Jurkat, Clone E6-1 (cell line): Measurements from ENCODE around the gene TNPO2. TPM values are rescaled to one million over a fixed set of nuclear protein-coding genes. Genes with fewer than 3 reads are reported as not detected.

ENCODE experiments used
- DNase-seq: peaks from one replicate; pipeline ENCODE4 v3.0.0-alpha.2; 2011; ENCODE audit warnings: low read depth, low spot score
- H3K4me3 ChIP-seq: 2 replicates; pipeline ENCODE4 v1.5.1; 2011; ENCODE audit warnings: mild to moderate bottlenecking, low read length, control low read depth, moderate library complexity
- polyA plus RNA-seq: library from polyadenylated mRNA; unstranded; fragments of >200 nt; gene quantifications from one replicate; pipeline ENCODE4 v1.2.1, GENCODE V29; 2012; ENCODE audit warnings: missing spikeins; ENCODE audit not compliant: insufficient read length, insufficient read depth

The TNPO2 gene
- 75.8 TPM for polyA plus RNA-seq

DNA sequence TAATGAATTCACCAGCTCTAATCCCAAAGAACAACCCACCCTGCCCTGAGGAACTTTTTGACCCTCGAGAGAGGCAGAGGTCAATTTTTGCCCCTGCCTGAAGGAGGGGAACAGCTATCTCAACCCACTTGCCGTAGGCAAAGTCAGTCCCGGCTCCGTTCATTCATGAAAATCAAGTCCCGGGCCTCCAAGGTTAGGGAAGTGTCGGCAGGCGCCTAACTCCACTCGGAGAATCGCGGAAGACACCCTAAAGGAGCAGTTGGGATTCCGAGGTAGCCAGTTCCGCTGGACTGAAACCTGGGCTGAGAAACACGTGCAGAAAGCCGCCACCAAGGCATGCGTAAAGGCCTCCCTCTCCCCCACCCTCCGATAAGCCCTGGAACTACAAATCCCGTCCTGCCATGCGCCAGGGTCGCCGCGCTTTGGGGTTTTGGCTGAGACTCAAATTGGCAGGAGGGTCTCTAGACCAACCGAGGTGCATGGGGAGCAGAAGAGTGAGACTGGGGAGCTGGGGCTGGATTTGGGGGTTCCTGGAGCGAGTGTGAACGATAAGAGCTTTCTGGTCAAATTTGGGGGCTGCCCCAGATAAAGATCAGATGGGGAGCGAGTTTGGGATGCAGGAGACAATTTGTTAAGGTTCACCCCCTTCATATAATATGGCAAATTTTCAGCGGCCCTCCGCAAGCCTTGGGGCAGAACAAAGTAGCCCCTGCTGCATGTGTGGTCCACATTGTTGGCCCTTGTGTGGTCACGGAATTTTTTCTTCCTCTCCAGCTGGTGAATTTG lies at the start of gene TNPO2:
Gene TNPO2, minus strand, starts transcription at position 292 of the 786 bp plus-strand sequence. CDS start 2,955 bp downstream, outside the sequence.
- peak; percentile 83 for DNase-seq
- H3K4me3 ChIP-seq, result peak within 1 kb of the TSS; percentile 99

DNA sequence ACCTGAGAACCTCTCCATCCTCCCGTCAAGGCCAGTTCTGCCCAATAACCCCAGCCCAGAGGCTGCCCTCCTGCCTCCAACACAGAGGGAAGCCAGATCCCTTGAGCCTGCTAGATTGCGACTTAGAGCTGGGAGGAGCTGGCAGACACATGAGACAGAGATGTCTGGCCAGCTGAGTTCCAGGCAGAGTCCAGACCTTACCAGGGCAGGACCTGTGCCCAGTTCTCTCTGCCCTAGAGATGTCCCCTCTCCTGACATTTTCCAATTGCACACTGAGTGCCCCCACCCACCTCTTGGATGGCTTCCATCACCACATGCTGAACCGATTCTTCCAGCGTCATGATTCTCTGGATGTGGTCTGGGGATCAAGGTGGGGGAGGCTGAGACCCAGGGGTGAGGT lies 48.6 kb upstream of the TNPO2 start:
- no peak for DNase-seq
- H3K4me3 ChIP-seq, result no peak overlapping the region

DNA sequence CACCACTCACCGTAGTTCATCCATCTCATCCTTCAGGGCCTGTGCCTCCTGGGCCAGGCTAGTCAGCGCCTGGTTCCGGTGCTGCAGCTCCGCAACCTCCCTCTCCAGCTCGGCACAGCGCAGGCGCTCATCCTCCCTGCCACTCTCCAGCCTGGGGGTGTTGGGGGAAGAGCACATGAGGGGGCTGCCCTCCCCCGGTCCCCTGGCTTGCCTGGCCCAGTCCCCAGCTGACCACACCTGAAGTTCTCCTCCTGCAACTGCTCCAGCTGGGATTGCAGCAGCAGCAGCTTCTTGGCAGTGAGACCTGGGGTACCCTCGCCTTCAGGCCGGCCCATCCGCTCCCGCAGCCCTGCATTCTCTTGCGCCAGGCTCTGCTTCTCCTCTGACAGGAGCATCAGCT lies 47.2 kb upstream of the TNPO2 start:
- DNase-seq, result no peak
- no peak overlapping the region for H3K4me3 ChIP-seq

DNA sequence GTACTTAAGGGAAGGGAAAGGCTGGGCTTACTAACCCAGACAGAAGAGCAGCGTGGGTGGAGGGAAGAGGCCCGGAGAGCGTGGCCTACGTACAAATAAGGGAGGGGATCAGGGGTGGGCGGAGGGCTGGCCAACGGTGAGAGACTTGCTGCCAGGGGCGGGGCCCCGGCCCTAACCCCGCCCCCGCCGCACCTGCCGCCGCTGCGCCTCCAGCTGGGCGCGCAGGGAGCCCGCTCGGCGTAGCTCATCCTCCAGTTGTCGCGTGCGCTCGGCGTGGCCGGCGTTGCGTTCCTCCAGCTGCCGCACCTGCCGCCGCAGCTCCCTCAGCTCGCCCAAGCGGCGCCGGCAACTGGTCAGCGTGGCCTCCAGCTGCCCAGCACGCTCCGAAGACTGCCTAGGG lies 46.0 kb upstream of the TNPO2 start:
- peak; percentile 78 for DNase-seq
- H3K4me3 ChIP-seq, result peak overlapping the region; percentile 36

DNA sequence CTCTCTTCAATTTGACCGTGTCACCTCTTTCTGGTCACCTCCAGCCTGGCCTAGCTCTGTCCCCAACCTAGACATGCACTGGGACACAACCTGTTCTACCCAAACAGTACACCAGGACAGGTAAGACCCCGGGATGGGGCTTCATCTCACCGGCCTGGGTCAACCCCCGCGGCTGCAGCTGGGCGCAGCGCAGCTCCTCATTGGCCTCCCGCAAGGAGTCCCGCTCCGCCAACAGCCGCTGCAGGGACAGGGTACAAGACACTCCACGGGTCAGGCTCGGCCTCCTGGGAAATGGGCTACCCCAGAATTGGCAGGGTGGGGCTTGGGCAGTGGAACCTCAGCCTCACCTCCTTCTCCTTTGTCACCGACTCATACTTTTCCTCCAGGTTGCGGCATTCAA lies 43.9 kb upstream of the TNPO2 start:
- DNase-seq, result no peak
- H3K4me3 ChIP-seq, result no peak overlapping the region

DNA sequence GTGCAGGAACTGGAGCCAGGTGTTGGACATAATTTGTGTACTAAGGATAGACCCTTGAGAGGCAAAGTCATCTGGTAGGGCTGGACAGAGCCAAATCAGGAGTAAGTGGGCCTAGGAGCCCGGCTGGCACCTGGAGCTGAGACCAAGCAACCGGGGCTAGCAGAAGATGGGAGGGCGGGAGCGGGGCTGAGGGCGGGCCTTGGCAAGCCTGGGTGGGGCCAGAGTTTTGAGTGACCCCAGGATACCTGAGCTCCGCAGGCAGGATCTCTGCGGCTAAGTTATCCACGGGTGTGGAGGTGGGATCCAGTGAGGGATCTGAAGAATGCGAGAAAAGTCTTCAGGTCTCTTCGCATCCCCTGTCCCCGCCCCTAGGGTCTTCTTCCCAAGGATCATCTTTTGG lies 43.4 kb upstream of the TNPO2 start:
- H3K4me3 ChIP-seq, result no peak overlapping the region
- DNase-seq, result no peak

DNA sequence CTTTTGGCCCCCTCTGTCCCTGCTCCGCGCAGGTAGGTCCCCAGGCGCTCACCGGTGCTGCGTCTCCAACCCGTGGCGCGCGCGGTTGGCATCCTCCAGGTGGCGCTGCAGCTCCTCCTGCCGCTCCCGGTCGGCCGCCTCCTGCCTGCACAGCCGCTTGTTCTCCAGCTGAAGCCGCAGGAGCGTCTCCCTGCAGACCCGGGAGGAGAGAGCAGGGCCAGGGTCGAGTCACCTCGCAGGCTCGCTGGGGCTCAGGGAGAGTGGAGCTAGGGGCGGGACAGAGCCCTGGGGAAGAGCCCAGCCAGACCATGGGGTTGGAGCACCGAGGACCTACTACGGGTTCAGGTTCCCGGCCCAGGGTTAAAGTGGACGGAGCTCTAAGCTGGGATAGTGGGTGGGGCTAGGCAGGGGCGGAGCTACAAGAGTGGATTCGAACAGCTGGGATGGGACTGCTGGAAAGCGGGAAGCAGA lies 42.4 kb upstream of the TNPO2 start:
- no peak for DNase-seq
- peak overlapping the region; percentile 47 for H3K4me3 ChIP-seq

DNA sequence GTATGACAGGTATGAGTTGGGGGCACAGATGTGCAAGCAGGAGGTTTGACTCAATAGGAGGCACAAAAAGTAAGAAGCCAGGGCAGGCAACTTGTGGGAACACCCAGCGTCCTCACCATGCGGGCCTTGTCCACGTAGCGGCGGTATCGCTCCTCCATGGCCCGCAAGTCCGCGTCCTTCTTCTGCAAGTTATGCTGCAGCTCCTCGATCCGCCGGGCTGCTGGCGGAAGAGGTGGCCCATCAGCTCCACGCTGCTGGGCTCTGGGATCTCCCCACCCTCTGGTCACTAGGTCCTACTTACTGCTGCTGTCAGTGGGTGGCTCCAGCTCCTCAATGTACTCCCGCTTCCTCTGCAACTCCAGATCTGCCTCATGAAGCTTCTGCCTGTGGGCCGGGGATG lies 41.0 kb upstream of the TNPO2 start:
- no peak for DNase-seq
- no peak overlapping the region for H3K4me3 ChIP-seq

DNA sequence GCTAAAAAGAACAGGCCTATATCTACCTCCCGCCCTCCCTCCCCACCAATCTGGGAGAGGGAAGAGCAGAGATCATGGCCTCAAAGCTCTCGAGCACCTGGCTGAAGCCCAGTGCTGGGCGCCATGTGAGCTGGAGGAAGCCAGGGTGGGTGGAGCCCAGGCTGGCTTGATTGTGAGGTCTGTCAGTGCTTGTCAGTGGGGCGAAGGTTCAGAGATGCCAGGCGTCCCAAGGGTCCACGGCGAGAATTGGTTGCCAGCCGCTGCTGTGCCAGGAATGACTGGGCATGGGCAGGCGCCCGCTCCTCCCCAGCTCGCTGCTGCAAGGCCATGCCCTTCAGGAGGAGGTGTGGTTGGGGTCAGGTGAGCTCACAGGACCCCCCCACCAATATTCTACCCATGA lies 39.4 kb upstream of the TNPO2 start:
- no peak overlapping the region for H3K4me3 ChIP-seq
- no peak for DNase-seq

DNA sequence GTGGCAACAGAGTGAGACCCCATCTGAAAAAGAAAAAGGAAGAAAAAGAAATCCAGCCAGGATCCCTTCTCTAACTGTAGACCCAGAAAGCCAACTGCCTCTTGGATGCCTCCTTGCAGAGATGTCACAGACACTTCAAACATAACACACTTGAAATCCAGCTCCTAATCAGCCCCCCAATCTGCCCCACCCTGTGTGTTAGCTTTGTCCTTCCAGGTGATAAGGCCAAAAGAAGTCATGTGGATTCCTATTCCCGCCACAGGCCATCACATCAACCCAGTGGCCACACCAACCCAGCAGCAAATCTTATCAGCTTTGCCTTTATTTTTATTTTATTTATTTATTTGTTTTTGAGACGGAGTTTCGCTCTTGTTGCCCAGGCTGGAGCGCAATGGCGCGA lies 36.0 kb upstream of the TNPO2 start:
- H3K4me3 ChIP-seq, result no peak overlapping the region

DNA sequence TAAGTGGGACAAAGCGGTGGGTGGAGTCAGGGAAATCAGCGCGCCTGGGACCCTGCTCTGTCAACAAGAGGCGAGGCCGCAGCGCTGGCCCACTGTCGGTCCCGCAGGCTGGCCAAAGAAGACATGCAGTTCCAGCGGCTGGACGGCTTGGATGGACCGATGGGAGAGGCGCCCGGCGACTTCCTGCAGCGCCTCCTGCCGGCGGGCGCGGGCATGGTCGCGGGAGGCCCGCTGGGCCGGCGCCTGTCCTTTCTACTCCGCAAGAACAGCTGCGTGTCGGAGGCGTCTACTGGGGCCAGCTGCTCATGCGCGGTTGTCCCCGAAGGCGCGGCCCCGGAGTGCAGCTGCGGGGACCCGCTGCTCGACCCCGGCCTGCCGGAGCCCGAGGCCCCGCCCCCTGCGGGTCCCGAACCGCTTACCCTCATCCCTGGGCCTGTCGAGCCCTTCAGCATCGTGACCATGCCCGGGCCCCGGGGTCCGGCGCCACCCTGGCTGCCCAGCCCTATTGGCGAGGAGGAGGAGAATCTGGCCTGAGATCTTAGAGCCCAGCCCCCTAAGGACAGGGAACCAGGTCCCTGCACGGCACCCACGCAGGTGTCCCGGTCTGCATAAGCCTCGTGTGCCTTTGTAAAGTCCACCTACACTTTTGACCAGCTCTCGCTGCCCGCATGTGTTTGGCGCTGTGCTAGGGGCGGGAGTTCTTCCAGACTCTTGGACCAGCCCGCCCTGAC lies 34.0 kb upstream of the TNPO2 start:
- no peak for DNase-seq
- H3K4me3 ChIP-seq, result peak overlapping the region; percentile 27

More for the DNA sequence above, 36.0 kb upstream of the TNPO2 start:
- DNase-seq, result no peak

DNA sequence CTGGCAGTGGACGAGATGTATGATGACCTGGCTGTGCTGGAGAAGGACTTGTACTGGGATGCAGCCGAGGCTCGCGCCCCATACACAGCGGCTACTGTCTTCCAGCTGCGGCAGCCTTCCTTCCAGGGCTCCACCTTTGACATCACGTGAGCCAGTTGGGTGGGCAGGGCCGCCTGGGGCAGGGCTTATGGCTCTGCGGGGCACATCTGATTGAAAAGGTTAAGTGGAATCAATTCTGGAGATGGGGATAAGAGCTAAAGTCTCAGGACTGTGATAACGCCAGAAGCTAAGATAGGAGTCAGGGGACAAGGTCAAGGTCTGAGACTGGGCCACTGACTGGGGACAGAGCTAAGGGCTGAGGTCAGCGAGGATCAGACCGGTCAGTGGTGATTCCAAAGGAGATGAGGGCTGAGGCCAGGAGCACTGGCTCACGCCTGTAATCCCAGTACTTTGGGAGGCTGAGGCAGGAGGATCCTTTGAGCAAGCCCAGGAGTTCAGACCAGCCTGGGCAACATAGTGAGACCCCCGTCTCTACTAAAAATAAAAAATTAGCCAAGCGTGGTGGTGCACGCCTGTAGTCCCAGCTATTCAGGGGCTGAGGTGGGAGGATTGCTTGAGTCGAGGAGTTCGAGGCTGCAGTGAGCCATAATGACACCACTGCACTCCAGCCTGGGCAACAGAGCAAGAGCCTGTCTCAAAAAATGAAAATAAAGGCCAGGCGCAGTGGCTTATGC lies 32.6 kb upstream of the TNPO2 start:
- DNase-seq, result no peak
- H3K4me3 ChIP-seq, result no peak overlapping the region

DNA sequence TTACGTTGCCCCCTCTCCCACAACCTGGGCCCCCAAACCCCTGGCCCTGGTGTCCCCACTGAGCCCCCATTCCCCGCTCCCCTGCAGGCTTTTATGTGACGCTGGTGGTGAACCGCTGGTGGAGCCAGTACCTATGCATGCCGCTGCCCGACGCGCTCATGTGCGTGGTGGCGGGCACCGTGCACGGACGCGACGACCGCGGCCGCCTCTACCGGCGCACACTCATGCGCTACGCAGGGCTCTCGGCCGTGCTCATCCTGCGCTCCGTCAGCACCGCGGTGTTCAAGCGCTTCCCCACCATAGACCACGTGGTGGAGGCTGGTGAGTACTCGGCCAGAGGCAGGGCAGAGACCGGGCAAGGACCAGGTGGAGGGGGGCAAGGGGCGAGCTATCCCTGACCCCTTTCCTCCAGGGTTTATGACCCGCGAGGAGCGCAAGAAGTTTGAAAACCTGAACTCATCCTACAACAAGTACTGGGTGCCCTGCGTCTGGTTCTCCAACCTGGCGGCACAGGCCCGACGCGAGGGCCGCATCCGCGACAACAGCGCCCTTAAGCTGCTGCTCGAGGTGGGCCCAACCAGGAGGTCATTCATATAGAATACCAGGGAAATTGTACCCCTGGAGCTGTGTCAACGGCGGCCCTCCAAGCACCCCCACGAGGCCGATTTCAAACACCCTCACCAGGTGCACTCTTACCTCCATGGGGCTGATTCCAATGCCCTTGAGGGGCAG lies 30.9 kb upstream of the TNPO2 start:
- DNase-seq, result no peak
- no peak overlapping the region for H3K4me3 ChIP-seq

DNA sequence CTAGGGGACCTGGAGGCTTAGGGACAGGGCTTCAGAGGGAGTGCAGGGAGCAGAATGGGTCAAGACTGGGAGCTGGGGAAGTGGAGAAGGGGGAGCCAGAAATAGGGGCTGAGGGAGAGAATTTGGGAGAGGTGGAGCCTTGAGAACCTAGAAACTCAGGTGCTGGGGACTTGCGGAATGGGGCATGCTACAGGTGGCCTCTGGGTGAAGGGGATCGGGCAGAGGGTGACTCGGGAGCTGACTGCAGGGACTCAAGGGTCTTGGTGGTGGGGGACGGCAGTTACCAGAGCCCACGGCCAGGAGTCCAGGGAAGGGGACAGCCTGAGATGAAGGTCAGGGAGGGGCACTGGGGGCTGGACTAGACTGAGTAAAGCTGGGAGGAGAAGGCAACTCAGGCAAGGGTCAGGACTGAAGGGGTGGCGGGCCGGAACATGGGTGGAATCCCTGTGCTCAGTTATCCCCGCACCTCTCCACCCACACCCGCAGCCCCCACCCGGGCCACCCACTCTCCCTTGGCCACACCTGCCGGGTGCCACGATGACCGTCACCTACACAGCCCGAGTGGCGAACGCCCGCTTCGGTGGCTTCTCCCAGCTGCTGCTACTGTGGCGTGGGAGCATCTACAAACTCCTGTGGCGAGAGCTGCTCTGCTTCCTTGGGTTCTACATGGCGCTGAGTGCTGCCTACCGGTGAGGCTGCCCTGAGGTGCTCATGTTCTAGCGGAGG lies 28.5 kb upstream of the TNPO2 start:
- DNase-seq, result no peak
- H3K4me3 ChIP-seq, result no peak overlapping the region

DNA sequence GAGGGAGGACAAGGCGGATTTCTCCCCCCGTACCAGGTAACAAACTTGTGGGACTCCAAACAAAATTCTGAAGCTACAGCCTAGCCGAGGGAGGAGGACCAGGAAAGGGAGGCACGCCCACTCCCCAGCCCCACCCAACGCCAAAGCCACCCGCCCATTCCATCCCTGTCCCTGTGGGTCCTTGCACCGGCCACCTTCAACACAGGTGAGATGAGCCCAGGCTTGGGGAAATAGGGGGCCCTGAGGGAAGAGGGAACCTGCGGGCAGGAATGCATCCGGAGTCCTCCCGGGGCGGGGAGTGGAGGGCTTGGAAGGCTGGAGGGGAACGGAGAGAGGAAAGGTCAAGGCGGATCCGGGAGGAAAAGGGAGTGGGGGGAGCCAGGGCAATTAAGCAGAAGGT lies 27.9 kb upstream of the TNPO2 start, which contains the start of gene BEST2:
Gene BEST2, plus strand, starts transcription at position 157 of the 400 bp plus-strand sequence. CDS start 802 bp downstream, outside the sequence.
- DNase-seq, result no peak
- H3K4me3 ChIP-seq, result no peak within 1 kb of the TSS

DNA sequence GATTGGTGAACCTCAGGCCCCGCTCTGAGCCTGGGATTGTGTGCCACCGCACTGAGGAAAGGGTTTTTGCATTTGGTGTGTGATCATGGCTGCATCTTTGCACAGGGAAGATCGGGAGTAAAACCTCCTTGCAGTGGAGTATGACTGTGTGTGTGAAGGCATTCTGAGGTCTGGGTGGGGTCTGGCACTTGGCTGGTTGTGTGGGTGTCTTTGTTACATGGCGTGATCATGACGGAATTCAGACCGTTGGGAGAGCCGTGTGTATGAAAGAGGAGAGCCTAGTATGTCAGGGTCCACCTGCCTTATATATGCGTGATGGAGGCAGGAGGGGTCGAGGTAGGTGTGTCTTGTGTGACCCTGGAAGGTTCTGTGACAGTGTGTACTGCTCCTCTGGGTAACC lies 27.1 kb upstream of the TNPO2 start:
- no peak overlapping the region for H3K4me3 ChIP-seq
- no peak for DNase-seq

DNA sequence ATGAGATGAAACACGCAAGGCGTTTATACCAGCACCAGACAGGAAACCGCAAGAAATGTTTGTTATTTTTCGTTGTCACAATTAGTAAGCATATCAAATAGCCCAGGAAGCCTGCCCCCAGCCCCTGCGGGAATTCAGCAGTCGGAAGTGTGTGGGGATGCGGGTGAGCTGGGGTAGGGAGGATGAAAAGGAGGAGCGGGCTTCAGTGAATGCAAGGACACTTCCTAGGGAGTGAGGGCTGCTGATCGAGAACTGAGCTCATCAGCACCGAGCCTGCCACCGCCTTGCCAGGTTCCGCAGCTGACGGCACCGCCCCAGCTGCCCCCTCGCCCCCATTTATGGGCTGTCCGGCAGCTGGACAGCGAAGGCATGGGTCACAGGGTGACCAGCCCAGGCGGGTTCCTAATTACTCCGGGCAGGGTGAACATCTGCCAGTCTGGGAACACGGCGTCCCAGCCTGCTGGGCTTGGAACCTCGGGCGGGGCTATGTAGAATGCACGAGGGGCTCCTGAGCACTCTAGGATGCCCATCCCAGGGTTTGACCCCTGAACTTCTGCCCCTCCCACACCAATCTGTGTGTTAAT lies 26.3 kb upstream of the TNPO2 start:
- H3K4me3 ChIP-seq, result no peak overlapping the region
- no peak for DNase-seq

DNA sequence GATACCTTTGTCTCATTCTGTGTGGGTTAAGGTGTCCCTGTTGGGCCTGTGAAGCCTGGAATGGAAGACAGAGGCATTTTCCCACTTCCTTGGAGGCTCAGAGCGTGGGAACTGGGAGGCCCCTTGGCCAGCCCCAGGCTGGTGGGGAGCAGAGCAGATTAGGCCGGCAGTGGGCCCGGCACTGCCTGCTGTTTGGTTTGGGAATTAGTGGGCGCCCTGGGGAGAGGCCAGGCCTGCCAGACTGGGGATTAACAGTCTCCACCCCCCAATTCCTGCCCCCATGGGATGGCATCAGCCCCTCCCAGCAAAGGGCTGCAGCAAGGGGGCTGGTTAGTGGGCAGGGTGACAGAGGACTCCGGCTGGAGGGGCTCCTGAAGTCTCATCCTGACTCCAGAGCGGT lies 24.8 kb upstream of the TNPO2 start:
- no peak for DNase-seq
- H3K4me3 ChIP-seq, result no peak overlapping the region
